HG02884 (cell line): ENCODE data around the gene PTMS.

ENCODE experiments used
- ATAC-seq: cut with Tn5 transposase; IDR thresholded peaks from one replicate; pipeline ENCODE4 v1.9.1; 2021; ENCODE audit warnings: mild to moderate bottlenecking, moderate library complexity; ENCODE audit not compliant: unreplicated experiment

PTMS gene

DNA sequence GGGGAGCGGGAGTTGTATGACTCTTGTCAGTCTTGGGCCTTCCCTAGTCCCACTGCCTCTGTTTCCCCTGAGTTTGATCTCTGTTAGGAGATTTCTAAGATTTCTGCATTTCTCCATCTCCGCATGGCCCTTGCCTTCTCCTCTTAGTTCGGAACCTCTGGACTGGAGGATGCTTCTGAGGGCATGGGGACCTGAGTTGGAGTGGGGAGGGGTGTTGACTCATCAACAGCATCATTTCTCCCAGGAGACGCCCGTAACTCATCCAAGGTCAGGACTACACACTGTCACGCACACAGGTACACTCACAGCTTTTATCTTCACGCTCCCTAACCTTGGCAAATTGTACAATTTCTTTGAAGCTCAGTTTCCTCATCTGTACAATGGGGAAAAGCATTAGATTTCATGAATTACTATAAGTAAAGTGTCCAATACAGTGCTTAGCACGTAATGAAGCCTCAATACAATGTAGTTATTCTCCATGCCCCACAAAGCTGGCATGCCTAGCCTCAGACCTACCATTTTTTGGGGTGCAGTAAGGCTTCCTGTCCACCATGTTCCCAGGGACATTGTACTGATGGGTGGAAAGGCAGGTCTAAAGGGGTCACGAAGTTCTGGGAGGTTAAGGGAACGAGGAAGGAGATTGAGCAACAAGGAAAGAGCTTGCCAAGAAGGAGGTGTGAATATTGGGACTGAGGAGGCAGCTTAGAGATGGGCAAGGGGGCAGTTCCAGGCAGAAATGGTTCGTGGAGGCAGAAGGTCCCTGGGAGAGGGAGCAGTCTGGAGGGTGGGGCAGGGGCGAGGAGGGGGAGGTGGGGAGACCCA, 5.6 kb downstream of the PTMS start:
- no peak for ATAC-seq

GRCh38 chr12:6772331-6772695, 6.2 kb downstream of the PTMS start, which contains the start of gene LAG3:
Gene LAG3 (plus strand): TSS chr12:6772520. CDS start chr12:6772853, 333 bp downstream.
- no peak for ATAC-seq

DNA sequence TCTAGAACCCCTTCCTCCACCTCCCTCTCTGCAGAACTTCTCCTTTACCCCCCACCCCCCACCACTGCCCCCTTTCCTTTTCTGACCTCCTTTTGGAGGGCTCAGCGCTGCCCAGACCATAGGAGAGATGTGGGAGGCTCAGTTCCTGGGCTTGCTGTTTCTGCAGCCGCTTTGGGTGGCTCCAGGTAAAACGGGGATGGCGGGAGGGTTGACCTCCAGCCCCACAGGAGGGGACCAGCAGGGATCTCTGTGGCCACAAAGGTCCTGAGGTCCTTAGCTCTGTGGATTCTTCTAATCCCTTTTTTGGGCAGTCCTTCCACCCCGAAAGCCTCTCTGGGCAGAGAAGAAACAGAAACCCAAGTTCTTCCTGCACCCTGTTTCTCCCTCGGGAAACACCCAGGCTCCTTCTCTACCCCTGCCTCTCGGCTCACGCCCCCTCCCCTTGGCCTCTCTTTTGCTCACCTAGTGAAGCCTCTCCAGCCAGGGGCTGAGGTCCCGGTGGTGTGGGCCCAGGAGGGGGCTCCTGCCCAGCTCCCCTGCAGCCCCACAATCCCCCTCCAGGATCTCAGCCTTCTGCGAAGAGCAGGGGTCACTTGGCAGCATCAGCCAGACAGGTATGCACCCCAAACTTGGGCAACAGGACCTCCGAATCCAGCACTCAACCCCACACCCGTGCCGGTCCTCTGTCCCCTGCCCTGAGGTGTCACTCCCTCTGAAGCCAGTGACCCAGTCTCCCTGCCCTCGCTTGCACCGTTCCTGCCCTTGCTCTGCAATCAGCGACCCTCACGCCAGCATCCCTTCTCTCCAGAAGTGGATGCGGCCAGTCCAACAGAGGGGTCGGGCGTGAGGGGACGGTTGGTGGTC, 6.8 kb downstream of the PTMS start:
- no peak for ATAC-seq

GRCh38 chr12:6773590-6774351, 7.6 kb downstream of the PTMS start:
- no peak for ATAC-seq

- no peak for ATAC-seq
These were observed 8.4 kb downstream of the PTMS start for GRCh38 chr12:6774499-6775062.

DNA sequence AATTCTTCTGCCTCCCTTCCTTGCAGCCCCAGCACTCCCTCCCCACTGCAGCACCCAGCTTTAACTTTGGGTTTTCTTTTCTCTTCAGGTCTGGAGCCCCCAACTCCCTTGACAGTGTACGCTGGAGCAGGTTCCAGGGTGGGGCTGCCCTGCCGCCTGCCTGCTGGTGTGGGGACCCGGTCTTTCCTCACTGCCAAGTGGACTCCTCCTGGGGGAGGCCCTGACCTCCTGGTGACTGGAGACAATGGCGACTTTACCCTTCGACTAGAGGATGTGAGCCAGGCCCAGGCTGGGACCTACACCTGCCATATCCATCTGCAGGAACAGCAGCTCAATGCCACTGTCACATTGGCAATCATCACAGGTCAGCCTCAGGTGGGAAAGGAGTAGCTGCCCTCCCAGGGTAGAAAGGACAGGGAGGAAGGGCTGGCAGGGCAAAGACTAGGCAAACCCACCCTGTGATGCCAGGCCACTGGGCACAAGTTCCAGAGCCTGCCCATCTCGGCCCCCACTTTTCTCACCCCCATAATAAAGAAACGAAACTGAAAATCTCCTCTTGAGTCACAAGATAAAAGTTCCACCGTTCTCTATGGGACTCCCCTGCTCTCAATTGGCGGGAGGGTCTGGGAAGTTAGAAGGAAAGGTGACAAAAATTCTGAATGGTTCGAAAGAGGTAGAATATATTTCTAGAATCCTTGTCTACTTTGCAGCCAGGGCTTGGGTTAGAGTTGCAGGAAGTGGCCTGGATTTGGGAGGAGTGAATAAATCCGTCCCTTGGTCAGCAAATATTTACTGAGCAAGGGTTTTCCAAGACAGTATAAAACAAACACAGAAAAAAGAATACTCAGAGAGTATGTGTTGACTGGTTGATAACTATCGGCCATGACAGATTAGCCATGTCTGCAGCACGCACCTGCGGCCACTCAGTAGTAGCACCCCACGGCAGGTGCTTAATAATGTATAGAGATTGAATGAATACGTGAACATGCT, 9.3 kb downstream of the PTMS start:
- no peak for ATAC-seq

GRCh38 chr12:6777386-6777785, 11.2 kb downstream of the PTMS start:
- ATAC-seq, result no peak

DNA sequence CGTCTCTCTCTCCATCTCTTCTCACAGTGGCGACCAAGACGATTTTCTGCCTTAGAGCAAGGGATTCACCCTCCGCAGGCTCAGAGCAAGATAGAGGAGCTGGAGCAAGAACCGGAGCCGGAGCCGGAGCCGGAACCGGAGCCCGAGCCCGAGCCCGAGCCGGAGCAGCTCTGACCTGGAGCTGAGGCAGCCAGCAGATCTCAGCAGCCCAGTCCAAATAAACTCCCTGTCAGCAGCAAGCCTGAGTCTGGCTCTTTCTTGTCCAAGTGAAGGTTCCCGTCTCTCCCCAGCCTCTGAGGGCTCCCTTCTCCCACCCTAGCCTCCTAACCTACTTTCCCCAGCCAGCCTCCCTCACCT, 12.0 kb downstream of the PTMS start:
- ATAC-seq, result no peak

DNA sequence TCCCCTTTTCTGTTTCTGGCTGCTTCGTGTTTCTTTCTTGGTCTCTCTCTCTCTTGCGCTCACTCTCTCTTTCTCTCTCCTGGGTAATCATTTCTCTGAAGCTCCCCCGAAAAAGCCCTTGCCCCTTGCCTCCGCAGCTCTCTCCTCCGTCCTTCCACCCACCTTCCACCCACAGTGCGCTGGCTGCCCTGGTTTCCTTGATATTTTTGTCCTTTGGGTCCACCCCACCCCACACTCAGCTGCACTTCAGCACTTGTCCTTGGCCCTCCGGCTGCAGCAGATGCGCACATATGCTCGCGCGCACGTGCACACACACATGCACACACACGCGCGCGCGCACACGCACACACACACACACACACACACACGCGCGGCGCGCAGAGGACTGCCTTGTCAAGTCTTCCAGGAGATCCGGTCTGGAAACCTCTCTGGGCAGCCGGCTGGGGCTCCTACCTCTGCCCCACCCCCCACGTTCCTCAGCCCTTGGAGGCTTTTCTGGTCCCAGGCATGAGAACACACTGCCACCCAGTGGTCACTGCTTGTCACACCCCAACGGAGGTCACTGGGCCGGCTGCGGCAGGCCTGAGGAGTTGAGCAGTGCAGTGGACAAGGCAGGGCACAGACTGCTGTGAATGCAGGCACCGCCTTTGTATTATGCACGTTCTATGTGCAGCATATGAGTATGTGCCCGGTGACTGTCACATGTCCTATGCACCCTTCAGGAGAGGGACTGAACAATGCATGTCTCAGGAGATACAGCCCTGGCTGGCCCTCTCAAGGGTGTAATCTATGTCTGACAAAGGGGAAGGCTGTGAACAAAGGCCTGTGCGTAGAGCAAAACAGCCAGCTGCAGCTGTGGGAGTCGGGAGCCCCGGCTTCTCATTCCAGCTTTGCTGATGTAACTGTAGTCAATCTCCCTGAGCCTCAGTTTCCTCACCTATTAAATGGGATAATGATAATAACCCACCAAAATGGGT, 12.7 kb downstream of the PTMS start:
- ATAC-seq, result peak; percentile 85

DNA sequence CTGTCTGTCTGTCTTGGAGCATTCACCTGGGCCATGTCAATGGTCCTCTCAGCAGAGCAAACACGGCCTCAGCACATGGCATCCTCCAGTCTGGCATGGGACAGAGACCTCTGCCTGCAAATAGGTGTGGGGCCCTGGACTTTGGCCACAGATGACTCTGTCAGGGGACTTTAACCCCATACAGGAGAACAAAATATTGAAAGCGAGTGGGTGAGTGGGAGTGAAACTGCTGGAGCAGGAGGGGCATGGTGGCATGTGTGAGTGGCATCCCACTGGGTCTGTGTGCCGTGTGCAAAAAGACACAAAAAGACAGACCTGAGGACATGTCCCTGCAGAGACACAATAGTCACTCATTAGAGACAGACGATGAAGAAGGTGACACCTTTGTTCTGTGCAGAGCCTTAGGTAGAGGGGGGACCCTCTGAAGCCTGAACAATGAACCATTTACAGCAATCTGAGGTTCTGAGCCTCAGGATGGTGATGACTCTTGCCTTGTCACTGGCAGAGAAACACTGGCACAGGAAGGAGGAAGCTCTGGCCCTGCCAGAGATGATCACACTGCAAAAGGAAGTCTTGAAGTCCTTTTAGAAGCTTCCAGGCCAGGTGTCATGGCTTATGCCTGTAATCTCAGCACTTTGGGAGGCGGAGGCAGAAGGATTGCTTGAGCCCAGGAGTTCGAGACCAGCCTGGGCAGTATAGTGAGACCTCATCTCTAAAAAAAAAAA, 13.7 kb downstream of the PTMS start:
- no peak for ATAC-seq

DNA sequence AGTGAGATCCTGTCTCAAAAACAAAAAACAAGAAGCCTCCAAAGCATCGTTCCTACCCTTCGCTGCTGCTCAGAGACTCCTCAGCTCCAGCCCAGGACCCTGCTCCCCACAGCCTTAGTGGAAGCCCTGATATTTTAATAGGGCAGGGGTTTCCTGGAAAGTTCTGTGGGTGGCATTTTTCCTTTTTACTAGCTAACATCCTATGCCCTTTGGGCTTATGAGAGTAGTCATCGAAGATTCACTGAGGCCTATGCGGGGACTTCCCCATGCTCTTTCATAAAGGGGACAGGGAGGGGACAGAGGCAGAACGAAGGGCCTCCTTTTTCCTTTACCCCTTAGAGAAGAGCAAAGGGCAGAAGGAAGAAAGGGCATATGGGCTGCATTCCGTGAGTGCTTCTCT, 14.4 kb downstream of the PTMS start:
- ATAC-seq, result no peak

DNA sequence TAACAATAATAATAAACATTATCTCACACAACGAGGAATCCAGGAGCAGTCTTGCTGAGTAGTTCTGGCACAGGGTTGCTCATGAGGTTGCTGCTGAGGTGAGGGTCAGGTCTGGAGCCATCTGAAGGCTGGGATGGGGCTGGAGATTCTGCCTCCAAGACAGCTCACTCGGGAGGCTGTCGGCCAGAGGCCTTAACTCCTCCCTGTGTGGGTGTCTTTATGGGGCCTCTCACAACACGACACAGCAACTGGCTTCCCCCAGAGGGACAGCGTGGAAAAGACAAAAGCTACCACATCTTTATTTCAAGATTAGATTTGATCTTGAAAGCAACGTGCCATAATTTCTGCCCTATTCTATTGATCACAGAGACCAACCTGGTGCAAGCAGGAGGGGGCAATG, 16.0 kb downstream of the PTMS start:
- no peak for ATAC-seq

GRCh38 chr12:6782850-6783566, 16.8 kb downstream of the PTMS start:
- ATAC-seq, result no peak

- ATAC-seq, result no peak
These were observed 17.7 kb downstream of the PTMS start for GRCh38 chr12:6783828-6784227.

DNA sequence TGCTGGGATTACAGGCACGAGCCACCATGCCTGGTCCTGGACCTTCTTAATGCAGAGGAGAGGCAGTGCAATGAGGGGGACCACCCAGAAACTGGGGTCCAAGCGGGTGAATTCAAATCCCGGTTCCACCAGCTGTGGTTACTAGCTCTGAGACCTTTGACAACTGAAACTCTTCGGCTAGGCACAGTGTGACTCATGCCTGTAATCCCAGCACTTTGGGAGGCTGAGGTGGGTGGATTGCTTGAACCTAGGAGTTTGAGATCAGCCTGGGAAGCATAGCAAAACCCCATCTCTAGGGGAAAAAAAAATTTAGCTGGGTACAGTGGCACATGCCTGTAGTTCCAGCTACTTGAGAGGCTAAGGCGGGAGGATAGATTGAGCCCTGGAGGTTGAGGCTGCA, 18.1 kb downstream of the PTMS start:
- ATAC-seq, result no peak

- no peak for ATAC-seq
These were observed 18.6 kb downstream of the PTMS start for GRCh38 chr12:6784761-6785160.

DNA sequence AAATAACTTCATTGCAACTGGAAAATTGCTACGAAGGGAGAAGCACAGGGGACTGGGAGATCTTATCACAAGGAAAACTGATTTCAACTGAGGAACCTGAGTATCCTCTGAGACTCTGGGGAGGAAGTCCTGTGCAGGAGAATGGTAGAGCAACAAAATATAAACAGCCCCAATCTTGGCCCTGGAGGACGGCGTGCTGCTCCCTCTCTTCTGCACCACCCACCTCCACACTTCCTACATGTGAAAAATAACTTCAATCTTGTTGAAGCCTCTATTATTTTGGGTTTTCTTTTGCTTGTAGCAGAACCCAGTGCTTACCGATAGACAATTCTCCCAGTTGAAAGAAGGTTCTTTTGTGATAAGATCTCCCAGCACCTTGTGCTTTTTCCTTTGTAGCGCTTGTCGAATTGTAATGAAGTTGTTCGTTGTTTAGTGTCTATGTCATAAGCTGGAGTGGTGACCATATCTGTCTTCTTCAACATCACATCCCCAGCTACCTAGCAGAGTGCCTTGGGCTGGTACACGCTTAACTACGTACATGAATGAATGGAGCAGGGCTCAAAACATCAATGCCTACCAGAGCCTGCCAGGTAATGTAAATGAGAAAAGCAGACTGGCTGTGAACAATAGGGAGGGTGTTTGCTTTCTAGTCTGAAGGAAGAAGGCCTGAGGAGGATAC, 20.4 kb downstream of the PTMS start:
- ATAC-seq, result no peak
